Spinal cord (tissue), 10 donors: ENCODE data around the gene LIMCH1. TPM values are rescaled to one million over a fixed set of nuclear protein-coding genes. Genes with fewer than 3 reads are reported as not detected.

Experiments
- DNase-seq, 6 donors: peaks; one replicate each; pipeline versions ENCODE4 v3.0.0 to v3.0.0-alpha.2; 2013 to 2015; ENCODE audit warnings: low spot score in 6 of 6, low read depth in 4 of 6
- H3K27ac ChIP-seq: one replicate; pipeline ENCODE4 v1.5.1; 2013; ENCODE audit warnings: low read depth, low read length, control low read depth
- H3K27me3 ChIP-seq: one replicate; pipeline ENCODE4 v1.6.1; 2013; ENCODE audit warnings: low read length; ENCODE audit not compliant: control insufficient read depth, insufficient read depth
- H3K36me3 ChIP-seq: one replicate; pipeline ENCODE4 v1.6.1; 2013; ENCODE audit warnings: low read length; ENCODE audit not compliant: control insufficient read depth, insufficient read depth
- H3K4me1 ChIP-seq: one replicate; pipeline ENCODE4 v1.6.1; 2013; ENCODE audit warnings: low read length; ENCODE audit not compliant: control insufficient read depth, insufficient read depth
- H3K4me3 ChIP-seq: one replicate; pipeline ENCODE4 v1.5.1; 2013; ENCODE audit warnings: low read depth, low read length, control low read depth
- H3K9me3 ChIP-seq: one replicate; pipeline ENCODE4 v1.6.1; 2013; ENCODE audit warnings: low read length; ENCODE audit not compliant: control insufficient read depth, insufficient read depth
- WGBS: methylation state at CpG from one replicate; pipeline ENCODE4 v1.1.5; 2013; ENCODE audit warnings: missing lambda C conversion rate; ENCODE audit not compliant: insufficient coverage; 5-methylcytosine and 5-hydroxymethylcytosine counted together
- polyA plus RNA-seq, 2 donors: library from polyadenylated mRNA; unstranded; fragments of 120-200 nt; gene quantifications; one replicate each; pipeline ENCODE4 v1.2.1, GENCODE V29; 2013; ENCODE audit not compliant: insufficient read length in 2 of 2
- total RNA-seq, 2 donors: library from RNA; depleted of rRNA in 1 of 2; stranded (reverse); fragments of 120-200 nt in 1 of 2; fragments of >200 nt in 1 of 2; gene quantifications; one replicate each; pipeline versions ENCODE4 v1.2.3 to v1.2.4, GENCODE V29; 2013 to 2014
- donor health status: healthy.

The LIMCH1 gene
- total and polyA plus RNA-seq, 4 donors = 51.2 to 64.9 (median 58.9) TPM

GRCh38 chr4:41510179-41510578, 27.8 kb upstream of the LIMCH1 start:
- no peaks in the 10 kb centered on the region for H3K36me3 ChIP-seq
- WGBS = no CpG with 5 or more reads among the region's 1 CpG
- H3K4me3 ChIP-seq = no peak overlapping the region
- no peak for DNase-seq
- no peaks in the 10 kb centered on the region for H3K4me1 ChIP-seq
- H3K27ac ChIP-seq = peak overlapping the region; percentile 12
- peaks cover 2% of the 10 kb centered on the region for H3K27me3 ChIP-seq
- H3K9me3 ChIP-seq = no peaks in the 10 kb centered on the region

GRCh38 chr4:41512136-41512535, 25.8 kb upstream of the LIMCH1 start:
- peaks cover 2% of the 10 kb centered on the region for H3K27me3 ChIP-seq
- H3K27ac ChIP-seq = no peak overlapping the region
- no peaks in the 10 kb centered on the region for H3K4me1 ChIP-seq
- no peak overlapping the region for H3K4me3 ChIP-seq
- H3K36me3 ChIP-seq = no peaks in the 10 kb centered on the region
- H3K9me3 ChIP-seq = no peaks in the 10 kb centered on the region
- WGBS = no CpG with 5 or more reads among the region's 1 CpG
- no peak for DNase-seq

- no peaks in the 10 kb centered on the region for H3K9me3 ChIP-seq
- no peak for DNase-seq
- no peaks in the 10 kb centered on the region for H3K36me3 ChIP-seq
- no peak overlapping the region for H3K27ac ChIP-seq
- H3K4me3 ChIP-seq = no peak overlapping the region
- peaks cover 2% of the 10 kb centered on the region for H3K27me3 ChIP-seq
- H3K4me1 ChIP-seq = no peaks in the 10 kb centered on the region
Observed at GRCh38 chr4:41512596-41512995, 25.4 kb upstream of the LIMCH1 start.

- no peak overlapping the region for H3K27ac ChIP-seq
- WGBS = 100% methylated on average over 1 of the region's 1 CpG
- H3K36me3 ChIP-seq = no peaks in the 10 kb centered on the region
- no peaks in the 10 kb centered on the region for H3K4me1 ChIP-seq
- DNase-seq = no peak
- H3K27me3 ChIP-seq = peaks cover 2% of the 10 kb centered on the region
- H3K9me3 ChIP-seq = no peaks in the 10 kb centered on the region
- no peak overlapping the region for H3K4me3 ChIP-seq
Observed at GRCh38 chr4:41514169-41514568, 23.8 kb upstream of the LIMCH1 start.

- Histone ChIP-seq H3K27me3 (peaks cover 2% of the 10 kb centered on the region), H3K4me3 (no peak overlapping the region), H3K27ac (no peak overlapping the region), H3K36me3 (no peaks in the 10 kb centered on the region), H3K9me3 (no peaks in the 10 kb centered on the region), H3K4me1 (no peaks in the 10 kb centered on the region)
- DNase-seq = no peak
- 65% methylated on average over 10 of the region's 14 CpGs for WGBS
Observed at GRCh38 chr4:41514766-41515481, 23.0 kb upstream of the LIMCH1 start.

- Histone ChIP-seq H3K4me3 (no peak overlapping the region), H3K27me3 (peaks cover 2% of the 10 kb centered on the region), H3K9me3 (no peaks in the 10 kb centered on the region), H3K36me3 (no peaks in the 10 kb centered on the region), H3K4me1 (no peaks in the 10 kb centered on the region), H3K27ac (no peak overlapping the region)
- WGBS = 72% methylated on average over 3 of the region's 4 CpGs
- no peak for DNase-seq
Observed at GRCh38 chr4:41517121-41517520, 20.8 kb upstream of the LIMCH1 start.

- no peak overlapping the region for H3K4me3 ChIP-seq
- no peaks in the 10 kb centered on the region for H3K36me3 ChIP-seq
- H3K27ac ChIP-seq = no peak overlapping the region
- H3K27me3 ChIP-seq = peaks cover 2% of the 10 kb centered on the region
- no peaks in the 10 kb centered on the region for H3K9me3 ChIP-seq
- no peak for DNase-seq
- no CpG with 5 or more reads among the region's 1 CpG for WGBS
- H3K4me1 ChIP-seq = no peaks in the 10 kb centered on the region
Observed at GRCh38 chr4:41517747-41518146, 20.2 kb upstream of the LIMCH1 start.

- WGBS = 80% methylated on average over 1 of the region's 4 CpGs
- no peaks in the 10 kb centered on the region for H3K27me3 ChIP-seq
- no peak overlapping the region for H3K4me3 ChIP-seq
- H3K27ac ChIP-seq = no peak overlapping the region
- no peaks in the 10 kb centered on the region for H3K9me3 ChIP-seq
- H3K36me3 ChIP-seq = no peaks in the 10 kb centered on the region
- no peaks in the 10 kb centered on the region for H3K4me1 ChIP-seq
- DNase-seq = peak in 1 of 6 donors; percentile 69
Observed at GRCh38 chr4:41524425-41524824, 13.5 kb upstream of the LIMCH1 start.

- no peaks in the 10 kb centered on the region for H3K9me3 ChIP-seq
- no peak overlapping the region for H3K4me3 ChIP-seq
- H3K4me1 ChIP-seq = no peaks in the 10 kb centered on the region
- no peak overlapping the region for H3K27ac ChIP-seq
- 96% methylated on average over 10 of the region's 11 CpGs for WGBS
- no peaks in the 10 kb centered on the region for H3K27me3 ChIP-seq
- DNase-seq = no peak
- no peaks in the 10 kb centered on the region for H3K36me3 ChIP-seq
Observed at GRCh38 chr4:41525129-41525528, 12.8 kb upstream of the LIMCH1 start.

- Histone ChIP-seq H3K4me3 (no peak overlapping the region), H3K27me3 (no peaks in the 10 kb centered on the region), H3K36me3 (no peaks in the 10 kb centered on the region), H3K4me1 (no peaks in the 10 kb centered on the region), H3K27ac (no peak overlapping the region), H3K9me3 (no peaks in the 10 kb centered on the region)
- DNase-seq = no peak
- WGBS = 94% methylated on average over 2 of the region's 2 CpGs
Observed at GRCh38 chr4:41526628-41527027, 11.3 kb upstream of the LIMCH1 start.
